B cell (primary cell): ENCODE measurements around the gene SCYL3. TPM values are rescaled to one million over a fixed set of nuclear protein-coding genes. Genes with fewer than 3 reads are reported as not detected.

Source experiments
- ATAC-seq: fragments of 200-7000 bp; cut with Tn5 transposase; one replicate; pipeline ENCODE4 v1.10.0; 2021; ENCODE audit warnings: low read depth, mild to moderate bottlenecking, moderate number of reproducible peaks, moderate library complexity
- CTCF ChIA-PET: fragments of 350-600 bp; sonication (Branson Sonifier 250); formaldehyde crosslinking; loops from one replicate; lab custom pipeline; 2021; ENCODE audit warnings: antibody characterized with exemption, inconsistent platforms; lab: Charles Lee
- POLR2A ChIA-PET: fragments of 350-600 bp; sonication (Branson Sonifier 250); formaldehyde crosslinking; loops from one replicate; lab custom pipeline; 2021; ENCODE audit warnings: antibody characterized with exemption; lab: Charles Lee
- DNase-seq: peaks from one replicate; pipeline ENCODE4 v3.0.0; 2013
- H2AFZ ChIP-seq: 2 replicates; pipeline ENCODE4 v1.6.1; 2012; ENCODE audit warnings: mild to moderate bottlenecking, low read depth, low read length; ENCODE audit not compliant: insufficient read depth, poor library complexity, severe bottlenecking
- H3K27ac ChIP-seq, 2 donors: 1 replicate in 1 of 2; 2 replicates in 1 of 2; pipeline ENCODE4 v1.5.1; 2012 to 2013; ENCODE audit warnings: low read length in 2 of 2, mild to moderate bottlenecking in 2 of 2, moderate library complexity in 1 of 2
- H3K27me3 ChIP-seq, 4 experiments: fragments of 200-600 bp in 1 of 4; sonication (generic) in 1 of 4; replicated peaks in 1 of 4; 1 replicate in 2 of 4; 2 replicates in 2 of 4; pipeline versions ENCODE4 v1.6.1 to v1.7.0; 2013 to 2016; ENCODE audit warnings: low read length in 3 of 4, mild to moderate bottlenecking in 2 of 4, mixed read lengths in 1 of 4, moderate library complexity in 1 of 4; ENCODE audit not compliant: insufficient read depth in 4 of 4, control insufficient read depth in 3 of 4; ENCODE audit errors: control extremely low read depth in 1 of 4
- H3K36me3 ChIP-seq, 2 experiments: replicated peaks in 1 of 2; 1 replicate in 1 of 2; 2 replicates in 1 of 2; pipeline versions ENCODE4 v1.6.1 to v1.7.1; 2013; ENCODE audit warnings: low read length in 1 of 2; ENCODE audit not compliant: insufficient read depth in 2 of 2, control insufficient read depth in 1 of 2; ENCODE audit errors: control extremely low read depth in 1 of 2, extremely low read depth in 1 of 2
- H3K4me1 ChIP-seq, 2 donors: fragments of 200-600 bp in 1 of 2; sonication (generic) in 1 of 2; 1 replicate in 1 of 2; 2 replicates in 1 of 2; pipeline versions ENCODE4 v1.5.1 to v1.6.1; 2013 to 2017; ENCODE audit warnings: low read length in 2 of 2; ENCODE audit not compliant: control insufficient read depth in 2 of 2, insufficient read depth in 2 of 2
- H3K4me2 ChIP-seq: replicated peaks from 2 replicates; pipeline ENCODE3; 2012; ENCODE audit warnings: mild to moderate bottlenecking, low read depth, low read length; ENCODE audit not compliant: poor library complexity, severe bottlenecking
- H3K4me3 ChIP-seq, 5 experiments: fragments of 200-600 bp in 1 of 5; sonication (generic) in 1 of 5; 1 replicate in 3 of 5; 2 replicates in 2 of 5; pipeline versions ENCODE4 v1.5.1 to v1.7.0; 2011 to 2016; ENCODE audit warnings: low read length in 4 of 5, mild to moderate bottlenecking in 4 of 5, low read depth in 2 of 5, control low read depth in 1 of 5, moderate library complexity in 1 of 5; ENCODE audit not compliant: insufficient read depth in 1 of 5; ENCODE audit errors: control extremely low read depth in 1 of 5, extremely low read depth in 1 of 5
- H3K79me2 ChIP-seq: fragments of 200-600 bp; sonication (generic); one replicate; pipeline ENCODE4 v1.6.0; 2016; ENCODE audit warnings: low read length; ENCODE audit not compliant: control insufficient read depth, insufficient read depth
- H3K9ac ChIP-seq: fragments of 200-600 bp; sonication (generic); 2 replicates; pipeline ENCODE4 v1.6.1; 2017; ENCODE audit warnings: mild to moderate bottlenecking, low read length, moderate library complexity
- H3K9me3 ChIP-seq, 3 donors: one replicate each; pipeline versions ENCODE4 v1.6.1 to v1.7.1; 2013; ENCODE audit warnings: low read length in 2 of 3; ENCODE audit not compliant: control insufficient read depth in 2 of 3, insufficient read depth in 1 of 3; ENCODE audit errors: control extremely low read depth in 1 of 3
- H4K20me1 ChIP-seq: 2 replicates; pipeline ENCODE4 v1.6.0; 2012; ENCODE audit warnings: mild to moderate bottlenecking, low read length; ENCODE audit not compliant: insufficient read depth, control insufficient read depth, poor library complexity, severe bottlenecking
- H3K27ac Mint-ChIP-seq: one replicate; pipeline ENCODE4 v1.8.0; 2021; ENCODE audit warnings: mixed read lengths
- H3K27me3 Mint-ChIP-seq: one replicate; pipeline ENCODE4 v1.8.0; 2021; ENCODE audit warnings: mixed read lengths
- H3K4me1 Mint-ChIP-seq: one replicate; pipeline ENCODE4 v1.8.0; 2021; ENCODE audit warnings: mixed read lengths
- H3K4me3 Mint-ChIP-seq: one replicate; pipeline ENCODE4 v1.8.0; 2021; ENCODE audit warnings: mixed read lengths
- H3K9me3 Mint-ChIP-seq: one replicate; pipeline ENCODE4 v1.8.0; 2022; ENCODE audit warnings: mixed read lengths; ENCODE audit not compliant: insufficient read depth
- CTCF ChIP-seq: fragments of 200-600 bp; IDR thresholded peaks from one replicate; pipeline ENCODE4 v1.8.0; 2022; ENCODE audit warnings: antibody characterized with exemption, mild to moderate bottlenecking
- EZH2 ChIP-seq: IDR thresholded peaks from 2 replicates; pipeline ENCODE4 v1.6.1; 2012; ENCODE audit warnings: borderline replicate concordance, low read depth, mild to moderate bottlenecking, moderate library complexity, low read length; ENCODE audit not compliant: insufficient read depth, poor library complexity, severe bottlenecking
- WGBS: methylation state at CpG from one replicate; pipeline ENCODE4 v1.1.5; 2013; ENCODE audit warnings: missing lambda C conversion rate; ENCODE audit not compliant: insufficient coverage; 5-methylcytosine and 5-hydroxymethylcytosine counted together
- intact Hi-C: fragments of 100-400 bp; cut with micrococcal nuclease; formaldehyde crosslinking; loops from one replicate; pipeline ENCODE4 v1.10.0; 2022
- polyA plus RNA-seq: library from polyadenylated mRNA; depleted of rRNA; stranded (reverse); fragments of >200 nt; gene quantifications from 2 replicates; pipeline ENCODE4 v1.2.3, GENCODE V29; 2012
- total RNA-seq, 2 donors: library from RNA; stranded (reverse); fragments of 120-200 nt in 1 of 2; gene quantifications; 1 replicate in 1 of 2; 2 replicates in 1 of 2; pipeline versions ENCODE4 v1.2.3 to v1.2.4, GENCODE V29; 2013 to 2022

SCYL3 gene
- total and polyA plus RNA-seq, 2 donors (not counting 1 experiment from before 2014, with no cell fraction given) = 14.2 to 18.4 TPM

GRCh38 chr1:169915150-169915549, 21.5 kb upstream of the SCYL3 start:
- H3K9me3 ChIP-seq = peaks cover 0 to 5% (median 0%) of the 10 kb centered on the region in 3 donors
- H3K27ac ChIP-seq = no peak overlapping the region
- no peaks in the 10 kb centered on the region for H3K27me3 ChIP-seq
- ChIA-PET POLR2A (no interaction called here), CTCF (no interaction called here)
- Mint-ChIP-seq H3K4me3 (no peak overlapping the region), H3K27ac (no peak overlapping the region), H3K27me3 (no peaks in the 10 kb centered on the region), H3K4me1 (no peaks in the 10 kb centered on the region), H3K9me3 (no peaks in the 10 kb centered on the region)
- 74% methylated on average over 13 of the region's 15 CpGs for WGBS
- H3K4me2 ChIP-seq = no peak overlapping the region
- no peaks in the 10 kb centered on the region for H3K36me3 ChIP-seq
- intact Hi-C loops = no loop called here
- H3K9ac ChIP-seq = no peak overlapping the region
- no peaks in the 10 kb centered on the region for H4K20me1 ChIP-seq
- no peaks in the 10 kb centered on the region for H3K4me1 ChIP-seq
- ATAC-seq (no peak), DNase-seq (no peak)
- no peak overlapping the region for H2AFZ ChIP-seq
- no peaks in the 10 kb centered on the region for H3K79me2 ChIP-seq
- no peak for TF ChIP-seq CTCF
- TF ChIP-seq EZH2 = no peak
- H3K4me3 ChIP-seq = no peak overlapping the region

GRCh38 chr1:169914531-169914930, 20.8 kb upstream of the SCYL3 start:
- no peak overlapping the region for H3K4me2 ChIP-seq
- H4K20me1 ChIP-seq = no peaks in the 10 kb centered on the region
- H3K27me3 Mint-ChIP-seq = no peaks in the 10 kb centered on the region
- no peak overlapping the region for H3K4me3 Mint-ChIP-seq
- H3K27ac ChIP-seq = no peak overlapping the region
- no peaks in the 10 kb centered on the region for H3K9me3 Mint-ChIP-seq
- no peak for DNase-seq
- no peak overlapping the region for H3K27ac Mint-ChIP-seq
- POLR2A ChIA-PET = no interaction called here
- H3K4me1 Mint-ChIP-seq = no peaks in the 10 kb centered on the region
- no peak for TF ChIP-seq EZH2
- TF ChIP-seq CTCF = no peak
- intact Hi-C loops = no loop called here
- CTCF ChIA-PET = no interaction called here
- H3K9me3 ChIP-seq = peaks cover 0 to 5% (median 0%) of the 10 kb centered on the region in 3 donors
- no peak overlapping the region for H3K4me3 ChIP-seq
- ATAC-seq = no peak
- no peaks in the 10 kb centered on the region for H3K36me3 ChIP-seq
- WGBS = no CpG with 5 or more reads among the region's 3 CpGs
- no peaks in the 10 kb centered on the region for H3K79me2 ChIP-seq
- H2AFZ ChIP-seq = no peak overlapping the region
- H3K9ac ChIP-seq = no peak overlapping the region
- no peaks in the 10 kb centered on the region for H3K27me3 ChIP-seq
- H3K4me1 ChIP-seq = no peaks in the 10 kb centered on the region
